ENCODE results near the gene CATSPERB.
A peak's percentile ranks its signal among the peaks of the same experiment; 100 is the strongest.

Gene CATSPERB

GRCh38 chr14:91575469-91576208 is 156.2 kb downstream of the CATSPERB start:
- TF ChIP-seq CTCF (IDR thresholded peaks at IDR 0.05), result no peak
- H3K4me2 ChIP-seq (ENCODE audit: low read length), result no peak overlapping the region
- no peaks in the 10 kb centered on the region for H3K79me2 ChIP-seq
- no peak overlapping the region for H3K27ac ChIP-seq
- no peak overlapping the region for H3K9ac ChIP-seq
- H3K4me3 ChIP-seq (ENCODE audit: low read depth, low read length), result no peak overlapping the region
- H3K4me1 ChIP-seq, result no peaks in the 10 kb centered on the region
- no peaks in the 10 kb centered on the region for H3K27me3 ChIP-seq (ENCODE audit: control insufficient read depth, insufficient read depth, low read length)
- H3K36me3 ChIP-seq (ENCODE audit: control insufficient read depth, insufficient read depth, low read length), result no peaks in the 10 kb centered on the region
- no peak overlapping the region for H2AFZ ChIP-seq
- no peaks in the 10 kb centered on the region for H3K9me3 ChIP-seq (ENCODE audit: control insufficient read depth, low read length)

- Histone ChIP-seq H3K4me3 (ENCODE audit: low read depth, low read length) (peak overlapping the region; percentile 22), H3K36me3 (ENCODE audit: control insufficient read depth, insufficient read depth, low read length) (no peaks in the 10 kb centered on the region), H3K27me3 (ENCODE audit: control insufficient read depth, insufficient read depth, low read length) (no peaks in the 10 kb centered on the region), H3K4me2 (ENCODE audit: low read length) (peak overlapping the region; percentile 59), H3K79me2 (no peaks in the 10 kb centered on the region), H3K4me1 (no peaks in the 10 kb centered on the region), H3K9me3 (ENCODE audit: control insufficient read depth, low read length) (no peaks in the 10 kb centered on the region), H3K27ac (peak overlapping the region; percentile 73), H3K9ac (no peak overlapping the region), H2AFZ (peak overlapping the region; percentile 93)
- peak; percentile 19 for TF ChIP-seq CTCF (IDR thresholded peaks at IDR 0.05)
Measured at GRCh38 chr14:91573894-91574837, 157.7 kb downstream of the CATSPERB start.

- Histone ChIP-seq H3K27ac (peak overlapping the region; percentile 73), H2AFZ (peak overlapping the region; percentile 93), H3K9me3 (ENCODE audit: control insufficient read depth, low read length) (no peaks in the 10 kb centered on the region), H3K79me2 (no peaks in the 10 kb centered on the region), H3K4me3 (ENCODE audit: low read depth, low read length) (no peak overlapping the region), H3K36me3 (ENCODE audit: control insufficient read depth, insufficient read depth, low read length) (no peaks in the 10 kb centered on the region), H3K4me2 (ENCODE audit: low read length) (no peak overlapping the region), H3K9ac (no peak overlapping the region), H3K27me3 (ENCODE audit: control insufficient read depth, insufficient read depth, low read length) (no peaks in the 10 kb centered on the region), H3K4me1 (no peaks in the 10 kb centered on the region)
- no peak for TF ChIP-seq CTCF (IDR thresholded peaks at IDR 0.05)
Measured at GRCh38 chr14:91573528-91573893, 158.4 kb downstream of the CATSPERB start.

GRCh38 chr14:91570021-91570420 is 161.9 kb downstream of the CATSPERB start:
- Histone ChIP-seq H3K4me2 (ENCODE audit: low read length) (no peak overlapping the region), H3K9ac (no peak overlapping the region), H3K79me2 (no peaks in the 10 kb centered on the region), H3K27ac (no peak overlapping the region), H3K36me3 (ENCODE audit: control insufficient read depth, insufficient read depth, low read length) (no peaks in the 10 kb centered on the region), H3K4me3 (ENCODE audit: low read depth, low read length) (no peak overlapping the region), H3K4me1 (no peaks in the 10 kb centered on the region), H3K27me3 (ENCODE audit: control insufficient read depth, insufficient read depth, low read length) (no peaks in the 10 kb centered on the region), H3K9me3 (ENCODE audit: control insufficient read depth, low read length) (no peaks in the 10 kb centered on the region), H2AFZ (no peak overlapping the region)
- no peak for TF ChIP-seq CTCF (IDR thresholded peaks at IDR 0.05)

Measured in parathyroid adenoma (tissue), 2 donors.